Sigmoid colon (tissue), 4 donors: Measurements from ENCODE around the gene UTP15.

Source experiments
- EP300 ChIP-seq, 4 donors: sonication (generic); formaldehyde crosslinking; IDR thresholded peaks; one replicate each; pipeline ENCODE4 v1.6.1; 2017; ENCODE audit warnings: antibody characterized with exemption in 4 of 4
- POLR2AphosphoS5 ChIP-seq, 4 donors: sonication (generic); formaldehyde crosslinking; IDR thresholded peaks; one replicate each; pipeline ENCODE4 v1.6.1; 2017; ENCODE audit warnings: antibody characterized with exemption in 4 of 4
- TF ChIP-seq, protein P1 (sequence below), 4 experiments: fragments of 450-650 bp in 3 of 4; fragments of 200-600 bp in 1 of 4; IDR thresholded peaks; one replicate each; pipeline ENCODE4 v1.5.1; 2016 to 2019; ENCODE audit warnings: antibody characterized with exemption in 4 of 4, mild to moderate bottlenecking in 3 of 4, moderate library complexity in 2 of 4

DNA sequence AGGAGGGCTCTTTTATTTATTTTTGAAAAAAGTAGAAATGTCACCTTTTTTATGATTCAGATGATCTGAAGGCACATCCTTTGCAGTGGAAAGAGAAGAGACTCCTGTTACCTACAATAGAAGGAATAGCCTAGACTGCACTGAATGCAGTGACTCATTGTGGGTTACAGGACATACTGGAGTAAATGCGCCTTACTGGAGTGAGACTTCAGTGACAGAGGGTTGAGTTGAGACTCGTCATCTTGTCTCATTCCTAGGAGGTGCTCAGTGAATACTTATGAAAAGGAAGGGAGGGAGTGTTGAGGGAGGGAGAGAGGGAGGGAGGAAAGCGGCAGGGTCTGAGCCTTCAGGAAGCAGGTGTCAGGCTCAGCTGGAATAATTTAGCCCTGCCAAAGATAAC, 25.4 kb upstream of the UTP15 start:
- TF ChIP-seq, protein P1, sequence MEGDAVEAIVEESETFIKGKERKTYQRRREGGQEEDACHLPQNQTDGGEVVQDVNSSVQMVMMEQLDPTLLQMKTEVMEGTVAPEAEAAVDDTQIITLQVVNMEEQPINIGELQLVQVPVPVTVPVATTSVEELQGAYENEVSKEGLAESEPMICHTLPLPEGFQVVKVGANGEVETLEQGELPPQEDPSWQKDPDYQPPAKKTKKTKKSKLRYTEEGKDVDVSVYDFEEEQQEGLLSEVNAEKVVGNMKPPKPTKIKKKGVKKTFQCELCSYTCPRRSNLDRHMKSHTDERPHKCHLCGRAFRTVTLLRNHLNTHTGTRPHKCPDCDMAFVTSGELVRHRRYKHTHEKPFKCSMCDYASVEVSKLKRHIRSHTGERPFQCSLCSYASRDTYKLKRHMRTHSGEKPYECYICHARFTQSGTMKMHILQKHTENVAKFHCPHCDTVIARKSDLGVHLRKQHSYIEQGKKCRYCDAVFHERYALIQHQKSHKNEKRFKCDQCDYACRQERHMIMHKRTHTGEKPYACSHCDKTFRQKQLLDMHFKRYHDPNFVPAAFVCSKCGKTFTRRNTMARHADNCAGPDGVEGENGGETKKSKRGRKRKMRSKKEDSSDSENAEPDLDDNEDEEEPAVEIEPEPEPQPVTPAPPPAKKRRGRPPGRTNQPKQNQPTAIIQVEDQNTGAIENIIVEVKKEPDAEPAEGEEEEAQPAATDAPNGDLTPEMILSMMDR (IDR thresholded peaks at IDR 0.05) = no peak
- TF ChIP-seq EP300 (IDR thresholded peaks at IDR 0.05) (no peak), POLR2AphosphoS5 (IDR thresholded peaks at IDR 0.05) (no peak)
